ENCODE results near the gene DYSF.

Gene DYSF

GRCh38 chr2:71460595-71461303 lies 7.4 kb downstream of the DYSF start:
- no peak overlapping the region for H3K27ac ChIP-seq (ENCODE audit: extremely low read depth, low read depth, low read length)
- no peaks in the 10 kb centered on the region for H3K4me1 ChIP-seq (ENCODE audit: control insufficient read depth, insufficient read depth, low read length)
- H3K9me3 ChIP-seq (ENCODE audit: control insufficient read depth, insufficient read depth, low read depth, low read length): no peaks in the 10 kb centered on the region
- TF ChIP-seq SCRT1 (tag by site-specific recombination; IDR thresholded peaks at IDR 0.05; ENCODE audit: borderline replicate concordance): no peak
- TF ChIP-seq, protein P1, sequence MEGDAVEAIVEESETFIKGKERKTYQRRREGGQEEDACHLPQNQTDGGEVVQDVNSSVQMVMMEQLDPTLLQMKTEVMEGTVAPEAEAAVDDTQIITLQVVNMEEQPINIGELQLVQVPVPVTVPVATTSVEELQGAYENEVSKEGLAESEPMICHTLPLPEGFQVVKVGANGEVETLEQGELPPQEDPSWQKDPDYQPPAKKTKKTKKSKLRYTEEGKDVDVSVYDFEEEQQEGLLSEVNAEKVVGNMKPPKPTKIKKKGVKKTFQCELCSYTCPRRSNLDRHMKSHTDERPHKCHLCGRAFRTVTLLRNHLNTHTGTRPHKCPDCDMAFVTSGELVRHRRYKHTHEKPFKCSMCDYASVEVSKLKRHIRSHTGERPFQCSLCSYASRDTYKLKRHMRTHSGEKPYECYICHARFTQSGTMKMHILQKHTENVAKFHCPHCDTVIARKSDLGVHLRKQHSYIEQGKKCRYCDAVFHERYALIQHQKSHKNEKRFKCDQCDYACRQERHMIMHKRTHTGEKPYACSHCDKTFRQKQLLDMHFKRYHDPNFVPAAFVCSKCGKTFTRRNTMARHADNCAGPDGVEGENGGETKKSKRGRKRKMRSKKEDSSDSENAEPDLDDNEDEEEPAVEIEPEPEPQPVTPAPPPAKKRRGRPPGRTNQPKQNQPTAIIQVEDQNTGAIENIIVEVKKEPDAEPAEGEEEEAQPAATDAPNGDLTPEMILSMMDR (tag by site-specific recombination; IDR thresholded peaks at IDR 0.05): 0 out of 2 replicates have a peak, but pooled peaks have one; percentile 11
- 0 out of 2 replicates have a peak, but pooled peaks have one; percentile 28 for TF ChIP-seq ZNF654 (tag by site-specific recombination; IDR thresholded peaks at IDR 0.05; ENCODE audit: low read depth)
- no peak for TF ChIP-seq ZNF701 (tag by site-specific recombination; IDR thresholded peaks at IDR 0.05)
- TF ChIP-seq ZNF214 (tag by site-specific recombination; IDR thresholded peaks at IDR 0.05; ENCODE audit: borderline replicate concordance): no peak
- no peak for TF ChIP-seq ZXDB (tag by site-specific recombination; IDR thresholded peaks at IDR 0.05)
- H3K4me3 ChIP-seq (ENCODE audit: low read depth, low read length): no peak overlapping the region
- ChIA-PET POLR2A (interaction anchor here (0.6 kb wide), 1 partner anchor 14 kb away, joined by 3 read pairs; no protein-coding TSS in a partner anchor), CTCF (interaction anchor here (0.6 to 3.7 kb wide), 18 partner anchors 9 to 1362 kb away, joined by 3 to 32 read pairs (median 4); partner anchors contain the start of gene PAIP2B)
- no peaks in the 10 kb centered on the region for H3K36me3 ChIP-seq (ENCODE audit: control insufficient read depth in 2 of 2, insufficient read depth in 1 of 2, low read length in 2 of 2)

GRCh38 chr2:71461304-71461671 lies 7.9 kb downstream of the DYSF start:
- TF ChIP-seq KLF7 (tag by site-specific recombination; IDR thresholded peaks at IDR 0.05; ENCODE audit: borderline replicate concordance) (no peak), PRDM10 (tag by site-specific recombination; IDR thresholded peaks at IDR 0.05) (no peak), ZNF341 (tag by site-specific recombination; IDR thresholded peaks at IDR 0.05; ENCODE audit: low read depth) (no peak), ZNF596 (tag by site-specific recombination; IDR thresholded peaks at IDR 0.05) (no peak), ZNF157 (tag by site-specific recombination; IDR thresholded peaks at IDR 0.05) (no peak), ZNF561 (tag by site-specific recombination; IDR thresholded peaks at IDR 0.05; ENCODE audit: borderline replicate concordance) (no peak), SETDB1 (IDR thresholded peaks at IDR 0.05; ENCODE audit: insufficient read length, low read length) (no peak), ZNF292 (tag by site-specific recombination; IDR thresholded peaks at IDR 0.05; ENCODE audit: borderline replicate concordance, low read depth) (no peak), PATZ1 (tag by site-specific recombination; IDR thresholded peaks at IDR 0.05) (no peak), YY2 (tag by site-specific recombination; IDR thresholded peaks at IDR 0.05) (no peak), OSR2 (tag by site-specific recombination; IDR thresholded peaks at IDR 0.05) (no peak), ZNF571 (tag by site-specific recombination; IDR thresholded peaks at IDR 0.05) (no peak), ZNF549 (tag by site-specific recombination; IDR thresholded peaks at IDR 0.05) (no peak), ZNF324 (tag by site-specific recombination; IDR thresholded peaks at IDR 0.05) (no peak)
- TF ChIP-seq, protein P2, sequence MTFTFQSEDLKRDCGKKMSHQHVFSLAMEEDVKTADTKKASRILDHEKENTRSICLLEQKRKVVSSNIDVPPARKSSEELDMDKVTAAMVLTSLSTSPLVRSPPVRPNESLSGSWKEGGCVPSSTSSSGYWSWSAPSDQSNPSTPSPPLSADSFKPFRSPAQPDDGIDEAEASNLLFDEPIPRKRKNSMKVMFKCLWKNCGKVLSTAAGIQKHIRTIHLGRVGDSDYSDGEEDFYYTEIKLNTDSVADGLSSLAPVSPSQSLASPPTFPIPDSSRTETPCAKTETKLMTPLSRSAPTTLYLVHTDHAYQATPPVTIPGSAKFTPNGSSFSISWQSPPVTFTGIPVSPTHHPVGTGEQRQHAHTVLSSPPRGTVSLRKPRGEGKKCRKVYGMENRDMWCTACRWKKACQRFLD (tag by site-specific recombination; IDR thresholded peaks at IDR 0.05): no peak
- TF ChIP-seq, protein P3, sequence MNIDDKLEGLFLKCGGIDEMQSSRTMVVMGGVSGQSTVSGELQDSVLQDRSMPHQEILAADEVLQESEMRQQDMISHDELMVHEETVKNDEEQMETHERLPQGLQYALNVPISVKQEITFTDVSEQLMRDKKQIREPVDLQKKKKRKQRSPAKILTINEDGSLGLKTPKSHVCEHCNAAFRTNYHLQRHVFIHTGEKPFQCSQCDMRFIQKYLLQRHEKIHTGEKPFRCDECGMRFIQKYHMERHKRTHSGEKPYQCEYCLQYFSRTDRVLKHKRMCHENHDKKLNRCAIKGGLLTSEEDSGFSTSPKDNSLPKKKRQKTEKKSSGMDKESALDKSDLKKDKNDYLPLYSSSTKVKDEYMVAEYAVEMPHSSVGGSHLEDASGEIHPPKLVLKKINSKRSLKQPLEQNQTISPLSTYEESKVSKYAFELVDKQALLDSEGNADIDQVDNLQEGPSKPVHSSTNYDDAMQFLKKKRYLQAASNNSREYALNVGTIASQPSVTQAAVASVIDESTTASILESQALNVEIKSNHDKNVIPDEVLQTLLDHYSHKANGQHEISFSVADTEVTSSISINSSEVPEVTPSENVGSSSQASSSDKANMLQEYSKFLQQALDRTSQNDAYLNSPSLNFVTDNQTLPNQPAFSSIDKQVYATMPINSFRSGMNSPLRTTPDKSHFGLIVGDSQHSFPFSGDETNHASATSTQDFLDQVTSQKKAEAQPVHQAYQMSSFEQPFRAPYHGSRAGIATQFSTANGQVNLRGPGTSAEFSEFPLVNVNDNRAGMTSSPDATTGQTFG (tag by site-specific recombination; IDR thresholded peaks at IDR 0.05; ENCODE audit: borderline replicate concordance): no peak
- Histone ChIP-seq H3K4me3 (ENCODE audit: low read depth, low read length) (no peak overlapping the region), H3K36me3 (ENCODE audit: control insufficient read depth in 2 of 2, insufficient read depth in 1 of 2, low read length in 2 of 2) (no peaks in the 10 kb centered on the region), H3K4me1 (ENCODE audit: control insufficient read depth, insufficient read depth, low read length) (no peaks in the 10 kb centered on the region), H3K9me3 (ENCODE audit: control insufficient read depth, insufficient read depth, low read depth, low read length) (no peaks in the 10 kb centered on the region), H3K27ac (ENCODE audit: extremely low read depth, low read depth, low read length) (no peak overlapping the region)
- POLR2A ChIA-PET: interaction anchor here (0.6 kb wide), 1 partner anchor 13 kb away, joined by 3 read pairs; no protein-coding TSS in a partner anchor
- CTCF ChIA-PET: interaction anchor here (0.6 to 3.7 kb wide), 13 partner anchors 8 to 464 kb away, joined by 3 to 32 read pairs (median 4); no protein-coding TSS in a partner anchor

Measured in HEK293 (cell line).